ENCODE data around the gene SMIM36. TPM values are rescaled to one million over a fixed set of nuclear protein-coding genes. Genes with fewer than 3 reads are reported as not detected.

The SMIM36 gene
- total and polyA plus RNA-seq, 9 donors = not detected

DNA sequence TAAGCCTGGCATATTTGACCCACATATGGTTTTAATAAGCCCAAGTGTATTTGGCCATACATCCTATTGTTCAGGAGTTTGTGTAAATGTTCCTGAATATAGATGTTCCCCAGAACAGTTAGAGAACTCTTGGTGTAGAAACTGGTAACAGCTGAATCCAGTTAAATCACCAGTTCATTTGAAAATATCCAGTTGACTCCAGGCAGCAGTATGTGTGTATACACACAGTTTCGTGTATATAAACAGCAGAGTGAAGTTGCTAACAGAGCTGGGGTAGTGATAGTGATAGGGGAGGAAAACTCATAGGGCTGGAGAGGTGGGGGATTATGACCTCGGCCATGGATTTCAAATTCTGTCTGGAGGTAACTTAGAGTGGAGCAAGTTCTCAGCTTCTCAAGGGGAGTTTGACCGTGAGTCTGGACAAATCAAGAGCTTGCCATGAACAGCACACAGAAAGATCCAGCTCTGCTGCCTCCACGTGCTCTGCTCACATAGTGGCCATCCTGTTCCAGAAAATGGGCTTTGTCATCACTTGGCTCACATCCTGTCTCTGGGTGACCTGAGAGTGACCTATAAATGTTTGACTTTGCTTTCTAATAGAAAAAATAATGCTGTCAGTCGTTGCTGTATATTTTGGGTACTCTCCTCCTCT, 59.0 kb downstream of the SMIM36 start:
- Histone ChIP-seq H3K36me3 (no peaks in the 10 kb centered on the region), H3K9me3 (no peaks in the 10 kb centered on the region), H3K27me3 (no peaks in the 10 kb centered on the region), H3K4me3 (no peak overlapping the region), H3K4me1 (ENCODE audit: insufficient read depth) (no peaks in the 10 kb centered on the region), H3K27ac (no peak overlapping the region)
- 46 to 55% (median 51%) methylated on average over 5 of the region's 5 CpGs for WGBS, 3 donors
- TF ChIP-seq EP300 (IDR thresholded peaks at IDR 0.05) (no peak), POLR2A (IDR thresholded peaks at IDR 0.05) (no peak)
- TF ChIP-seq, protein P1, sequence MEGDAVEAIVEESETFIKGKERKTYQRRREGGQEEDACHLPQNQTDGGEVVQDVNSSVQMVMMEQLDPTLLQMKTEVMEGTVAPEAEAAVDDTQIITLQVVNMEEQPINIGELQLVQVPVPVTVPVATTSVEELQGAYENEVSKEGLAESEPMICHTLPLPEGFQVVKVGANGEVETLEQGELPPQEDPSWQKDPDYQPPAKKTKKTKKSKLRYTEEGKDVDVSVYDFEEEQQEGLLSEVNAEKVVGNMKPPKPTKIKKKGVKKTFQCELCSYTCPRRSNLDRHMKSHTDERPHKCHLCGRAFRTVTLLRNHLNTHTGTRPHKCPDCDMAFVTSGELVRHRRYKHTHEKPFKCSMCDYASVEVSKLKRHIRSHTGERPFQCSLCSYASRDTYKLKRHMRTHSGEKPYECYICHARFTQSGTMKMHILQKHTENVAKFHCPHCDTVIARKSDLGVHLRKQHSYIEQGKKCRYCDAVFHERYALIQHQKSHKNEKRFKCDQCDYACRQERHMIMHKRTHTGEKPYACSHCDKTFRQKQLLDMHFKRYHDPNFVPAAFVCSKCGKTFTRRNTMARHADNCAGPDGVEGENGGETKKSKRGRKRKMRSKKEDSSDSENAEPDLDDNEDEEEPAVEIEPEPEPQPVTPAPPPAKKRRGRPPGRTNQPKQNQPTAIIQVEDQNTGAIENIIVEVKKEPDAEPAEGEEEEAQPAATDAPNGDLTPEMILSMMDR (IDR thresholded peaks at IDR 0.05) = no peak
- intact Hi-C loops (cut with DNase I) = no loop called here
- DNase-seq = no peak

DNA sequence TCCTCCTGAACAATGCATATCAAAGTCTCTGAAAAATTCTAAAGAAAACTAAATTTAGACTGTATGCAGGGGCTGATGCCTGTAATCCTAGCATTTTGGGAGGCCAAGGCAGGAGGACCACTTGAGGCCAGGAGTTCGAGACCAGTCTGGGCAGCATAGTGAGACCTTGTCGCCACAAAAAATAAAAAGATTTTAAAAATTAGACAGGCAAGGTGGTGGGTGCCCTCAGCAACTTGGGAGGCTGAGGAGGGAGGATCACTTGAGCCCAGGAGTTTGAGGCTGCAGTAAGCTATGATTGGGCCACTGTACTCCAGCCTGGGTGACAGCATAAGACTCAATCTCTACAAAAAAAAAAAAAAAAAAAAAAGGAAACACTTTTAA, 59.5 kb downstream of the SMIM36 start:
- H3K4me1 ChIP-seq (ENCODE audit: insufficient read depth) = no peaks in the 10 kb centered on the region
- H3K4me3 ChIP-seq = no peak overlapping the region
- H3K9me3 ChIP-seq = no peaks in the 10 kb centered on the region
- DNase-seq = no peak
- 92 to 95% (median 94%) methylated on average over 2 of the region's 2 CpGs for WGBS, 3 donors
- intact Hi-C loops (cut with DNase I) = no loop called here
- TF ChIP-seq EP300 (IDR thresholded peaks at IDR 0.05) = no peak
- no peak for TF ChIP-seq POLR2A (IDR thresholded peaks at IDR 0.05)
- TF ChIP-seq, protein P1 (IDR thresholded peaks at IDR 0.05) = no peak
- no peaks in the 10 kb centered on the region for H3K27me3 ChIP-seq
- no peak overlapping the region for H3K27ac ChIP-seq
- no peaks in the 10 kb centered on the region for H3K36me3 ChIP-seq

DNA sequence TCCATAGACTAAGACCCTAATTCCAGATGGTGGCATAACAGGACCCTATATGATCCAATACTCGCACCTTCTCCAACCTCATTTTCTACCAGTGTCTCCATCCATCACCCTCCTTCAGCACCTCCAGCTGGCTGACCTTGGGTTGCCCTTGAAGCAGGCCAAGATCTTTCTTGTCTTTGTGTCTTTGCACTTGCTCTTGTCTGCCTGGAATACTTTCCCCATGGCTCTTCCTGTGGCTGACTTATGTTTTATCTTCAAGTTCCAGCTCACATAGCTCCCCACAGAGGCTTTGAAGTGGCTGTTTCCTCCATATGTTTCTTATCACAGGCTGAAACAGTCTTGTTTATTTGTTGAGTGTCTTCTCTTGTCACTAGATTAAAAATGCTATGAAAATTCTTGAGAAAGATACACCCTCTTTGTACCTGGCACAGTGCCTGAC, 60.0 kb downstream of the SMIM36 start:
- no peaks in the 10 kb centered on the region for H3K9me3 ChIP-seq
- no peaks in the 10 kb centered on the region for H3K4me1 ChIP-seq (ENCODE audit: insufficient read depth)
- DNase-seq = no peak
- intact Hi-C loops (cut with DNase I) = no loop called here
- H3K36me3 ChIP-seq = no peaks in the 10 kb centered on the region
- no peaks in the 10 kb centered on the region for H3K27me3 ChIP-seq
- TF ChIP-seq POLR2A (IDR thresholded peaks at IDR 0.05) (no peak), EP300 (IDR thresholded peaks at IDR 0.05) (no peak)
- TF ChIP-seq, protein P1 (IDR thresholded peaks at IDR 0.05) = no peak
- no peak overlapping the region for H3K27ac ChIP-seq
- H3K4me3 ChIP-seq = no peak overlapping the region
- 37 to 59% (median 50%) methylated on average over 1 of the region's 1 CpG for WGBS, 3 donors

DNA sequence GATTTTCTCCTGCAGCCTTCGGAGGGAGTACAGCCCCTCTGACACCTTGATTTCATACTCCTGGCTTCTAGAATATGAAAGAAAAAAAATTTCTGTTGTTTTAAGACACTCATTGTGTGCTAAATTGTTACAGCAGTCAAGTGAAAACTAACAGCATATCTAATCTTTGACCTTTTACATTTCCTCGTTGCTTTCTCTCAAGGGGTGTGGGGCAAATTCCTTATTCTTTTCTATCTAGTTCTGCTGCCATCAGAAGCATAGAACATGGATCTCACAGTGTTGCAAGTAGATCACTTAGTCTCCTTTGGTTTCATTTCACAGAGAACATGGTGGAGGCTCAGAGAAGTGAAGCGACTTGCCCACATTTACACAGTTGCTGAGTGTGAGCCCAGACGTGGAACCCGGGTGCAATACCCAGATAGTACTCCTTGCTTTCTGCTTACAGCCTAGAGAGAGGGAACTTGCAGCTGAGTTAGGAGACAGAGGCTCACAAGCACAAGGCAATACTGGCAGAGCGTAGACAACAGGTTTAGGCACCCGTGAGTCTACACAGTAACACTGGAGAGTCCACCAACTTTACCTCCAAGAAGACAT, 60.9 kb downstream of the SMIM36 start:
- no peaks in the 10 kb centered on the region for H3K9me3 ChIP-seq
- no peaks in the 10 kb centered on the region for H3K4me1 ChIP-seq (ENCODE audit: insufficient read depth)
- DNase-seq = no peak
- TF ChIP-seq POLR2A (IDR thresholded peaks at IDR 0.05) = no peak
- no peak for TF ChIP-seq EP300 (IDR thresholded peaks at IDR 0.05)
- TF ChIP-seq, protein P1 (IDR thresholded peaks at IDR 0.05) = no peak
- H3K27ac ChIP-seq = no peak overlapping the region
- no peaks in the 10 kb centered on the region for H3K36me3 ChIP-seq
- no peak overlapping the region for H3K4me3 ChIP-seq
- intact Hi-C loops (cut with DNase I) = no loop called here
- no peaks in the 10 kb centered on the region for H3K27me3 ChIP-seq
- 78 to 81% (median 79%) methylated on average over 7 of the region's 7 CpGs for WGBS, 3 donors
